B cell (primary cell): ENCODE results near the gene RNPEP. TPM values are rescaled to one million over a fixed set of nuclear protein-coding genes. Genes with fewer than 3 reads are reported as not detected.

Source experiments
- ATAC-seq: fragments of 200-7000 bp; cut with Tn5 transposase; one replicate; pipeline ENCODE4 v1.10.0; 2021; ENCODE audit warnings: low read depth, mild to moderate bottlenecking, moderate number of reproducible peaks, moderate library complexity
- CTCF ChIA-PET: fragments of 350-600 bp; sonication (Branson Sonifier 250); formaldehyde crosslinking; loops from one replicate; lab custom pipeline; 2021; ENCODE audit warnings: antibody characterized with exemption, inconsistent platforms; lab: Charles Lee
- POLR2A ChIA-PET: fragments of 350-600 bp; sonication (Branson Sonifier 250); formaldehyde crosslinking; loops from one replicate; lab custom pipeline; 2021; ENCODE audit warnings: antibody characterized with exemption; lab: Charles Lee
- DNase-seq: peaks from one replicate; pipeline ENCODE4 v3.0.0; 2013
- H2AFZ ChIP-seq: 2 replicates; pipeline ENCODE4 v1.6.1; 2012; ENCODE audit warnings: mild to moderate bottlenecking, low read depth, low read length; ENCODE audit not compliant: insufficient read depth, poor library complexity, severe bottlenecking
- H3K27ac ChIP-seq, 2 donors: 1 replicate in 1 of 2; 2 replicates in 1 of 2; pipeline ENCODE4 v1.5.1; 2012 to 2013; ENCODE audit warnings: low read length in 2 of 2, mild to moderate bottlenecking in 2 of 2, moderate library complexity in 1 of 2
- H3K27me3 ChIP-seq, 4 experiments: fragments of 200-600 bp in 1 of 4; sonication (generic) in 1 of 4; replicated peaks in 1 of 4; 1 replicate in 2 of 4; 2 replicates in 2 of 4; pipeline versions ENCODE4 v1.6.1 to v1.7.0; 2013 to 2016; ENCODE audit warnings: low read length in 3 of 4, mild to moderate bottlenecking in 2 of 4, mixed read lengths in 1 of 4, moderate library complexity in 1 of 4; ENCODE audit not compliant: insufficient read depth in 4 of 4, control insufficient read depth in 3 of 4; ENCODE audit errors: control extremely low read depth in 1 of 4
- H3K36me3 ChIP-seq, 2 experiments: replicated peaks in 1 of 2; 1 replicate in 1 of 2; 2 replicates in 1 of 2; pipeline versions ENCODE4 v1.6.1 to v1.7.1; 2013; ENCODE audit warnings: low read length in 1 of 2; ENCODE audit not compliant: insufficient read depth in 2 of 2, control insufficient read depth in 1 of 2; ENCODE audit errors: control extremely low read depth in 1 of 2, extremely low read depth in 1 of 2
- H3K4me1 ChIP-seq, 2 donors: fragments of 200-600 bp in 1 of 2; sonication (generic) in 1 of 2; 1 replicate in 1 of 2; 2 replicates in 1 of 2; pipeline versions ENCODE4 v1.5.1 to v1.6.1; 2013 to 2017; ENCODE audit warnings: low read length in 2 of 2; ENCODE audit not compliant: control insufficient read depth in 2 of 2, insufficient read depth in 2 of 2
- H3K4me2 ChIP-seq: replicated peaks from 2 replicates; pipeline ENCODE3; 2012; ENCODE audit warnings: mild to moderate bottlenecking, low read depth, low read length; ENCODE audit not compliant: poor library complexity, severe bottlenecking
- H3K4me3 ChIP-seq, 5 experiments: fragments of 200-600 bp in 1 of 5; sonication (generic) in 1 of 5; 1 replicate in 3 of 5; 2 replicates in 2 of 5; pipeline versions ENCODE4 v1.5.1 to v1.7.0; 2011 to 2016; ENCODE audit warnings: low read length in 4 of 5, mild to moderate bottlenecking in 4 of 5, low read depth in 2 of 5, control low read depth in 1 of 5, moderate library complexity in 1 of 5; ENCODE audit not compliant: insufficient read depth in 1 of 5; ENCODE audit errors: control extremely low read depth in 1 of 5, extremely low read depth in 1 of 5
- H3K79me2 ChIP-seq: fragments of 200-600 bp; sonication (generic); one replicate; pipeline ENCODE4 v1.6.0; 2016; ENCODE audit warnings: low read length; ENCODE audit not compliant: control insufficient read depth, insufficient read depth
- H3K9ac ChIP-seq: fragments of 200-600 bp; sonication (generic); 2 replicates; pipeline ENCODE4 v1.6.1; 2017; ENCODE audit warnings: mild to moderate bottlenecking, low read length, moderate library complexity
- H3K9me3 ChIP-seq, 3 donors: one replicate each; pipeline versions ENCODE4 v1.6.1 to v1.7.1; 2013; ENCODE audit warnings: low read length in 2 of 3; ENCODE audit not compliant: control insufficient read depth in 2 of 3, insufficient read depth in 1 of 3; ENCODE audit errors: control extremely low read depth in 1 of 3
- H4K20me1 ChIP-seq: 2 replicates; pipeline ENCODE4 v1.6.0; 2012; ENCODE audit warnings: mild to moderate bottlenecking, low read length; ENCODE audit not compliant: insufficient read depth, control insufficient read depth, poor library complexity, severe bottlenecking
- H3K27ac Mint-ChIP-seq: one replicate; pipeline ENCODE4 v1.8.0; 2021; ENCODE audit warnings: mixed read lengths
- H3K27me3 Mint-ChIP-seq: one replicate; pipeline ENCODE4 v1.8.0; 2021; ENCODE audit warnings: mixed read lengths
- H3K4me1 Mint-ChIP-seq: one replicate; pipeline ENCODE4 v1.8.0; 2021; ENCODE audit warnings: mixed read lengths
- H3K4me3 Mint-ChIP-seq: one replicate; pipeline ENCODE4 v1.8.0; 2021; ENCODE audit warnings: mixed read lengths
- H3K9me3 Mint-ChIP-seq: one replicate; pipeline ENCODE4 v1.8.0; 2022; ENCODE audit warnings: mixed read lengths; ENCODE audit not compliant: insufficient read depth
- EZH2 ChIP-seq: IDR thresholded peaks from 2 replicates; pipeline ENCODE4 v1.6.1; 2012; ENCODE audit warnings: borderline replicate concordance, low read depth, mild to moderate bottlenecking, moderate library complexity, low read length; ENCODE audit not compliant: insufficient read depth, poor library complexity, severe bottlenecking
- WGBS: methylation state at CpG from one replicate; pipeline ENCODE4 v1.1.5; 2013; ENCODE audit warnings: missing lambda C conversion rate; ENCODE audit not compliant: insufficient coverage; 5-methylcytosine and 5-hydroxymethylcytosine counted together
- intact Hi-C: fragments of 100-400 bp; cut with micrococcal nuclease; formaldehyde crosslinking; loops from one replicate; pipeline ENCODE4 v1.10.0; 2022
- polyA plus RNA-seq: library from polyadenylated mRNA; depleted of rRNA; stranded (reverse); fragments of >200 nt; gene quantifications from 2 replicates; pipeline ENCODE4 v1.2.3, GENCODE V29; 2012
- total RNA-seq, 2 donors: library from RNA; stranded (reverse); fragments of 120-200 nt in 1 of 2; gene quantifications; 1 replicate in 1 of 2; 2 replicates in 1 of 2; pipeline versions ENCODE4 v1.2.3 to v1.2.4, GENCODE V29; 2013 to 2022
- TF ChIP-seq, protein P1 (sequence below): fragments of 200-600 bp; IDR thresholded peaks from one replicate; pipeline ENCODE4 v1.8.0; 2022; ENCODE audit warnings: antibody characterized with exemption, mild to moderate bottlenecking

RNPEP gene
- total and polyA plus RNA-seq, 2 donors (not counting 1 experiment from before 2014, with no cell fraction given), result 28.9 to 42.9 TPM

- ATAC-seq (no peak), DNase-seq (no peak)
- H3K27ac ChIP-seq, result no peak overlapping the region
- Mint-ChIP-seq H3K4me3 (no peak overlapping the region), H3K27me3 (peaks cover 42% of the 10 kb centered on the region), H3K9me3 (no peaks in the 10 kb centered on the region), H3K4me1 (peaks cover 14% of the 10 kb centered on the region), H3K27ac (no peak overlapping the region)
- ChIA-PET POLR2A (interaction anchor here (0.7 kb wide), 1 partner anchor 34 kb away, joined by 3 read pairs; no protein-coding TSS in a partner anchor), CTCF (no interaction called here)
- no peaks in the 10 kb centered on the region for H4K20me1 ChIP-seq
- H3K4me2 ChIP-seq, result no peak overlapping the region
- H3K36me3 ChIP-seq, result no peaks in the 10 kb centered on the region
- peaks cover 12 to 13% of the 10 kb centered on the region in 2 donors for H3K4me1 ChIP-seq
- peaks cover 0 to 6% (median 0%) of the 10 kb centered on the region in 3 donors for H3K9me3 ChIP-seq
- no peak for TF ChIP-seq EZH2
- TF ChIP-seq, protein P1, sequence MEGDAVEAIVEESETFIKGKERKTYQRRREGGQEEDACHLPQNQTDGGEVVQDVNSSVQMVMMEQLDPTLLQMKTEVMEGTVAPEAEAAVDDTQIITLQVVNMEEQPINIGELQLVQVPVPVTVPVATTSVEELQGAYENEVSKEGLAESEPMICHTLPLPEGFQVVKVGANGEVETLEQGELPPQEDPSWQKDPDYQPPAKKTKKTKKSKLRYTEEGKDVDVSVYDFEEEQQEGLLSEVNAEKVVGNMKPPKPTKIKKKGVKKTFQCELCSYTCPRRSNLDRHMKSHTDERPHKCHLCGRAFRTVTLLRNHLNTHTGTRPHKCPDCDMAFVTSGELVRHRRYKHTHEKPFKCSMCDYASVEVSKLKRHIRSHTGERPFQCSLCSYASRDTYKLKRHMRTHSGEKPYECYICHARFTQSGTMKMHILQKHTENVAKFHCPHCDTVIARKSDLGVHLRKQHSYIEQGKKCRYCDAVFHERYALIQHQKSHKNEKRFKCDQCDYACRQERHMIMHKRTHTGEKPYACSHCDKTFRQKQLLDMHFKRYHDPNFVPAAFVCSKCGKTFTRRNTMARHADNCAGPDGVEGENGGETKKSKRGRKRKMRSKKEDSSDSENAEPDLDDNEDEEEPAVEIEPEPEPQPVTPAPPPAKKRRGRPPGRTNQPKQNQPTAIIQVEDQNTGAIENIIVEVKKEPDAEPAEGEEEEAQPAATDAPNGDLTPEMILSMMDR, result no peak
- H2AFZ ChIP-seq, result no peak overlapping the region
- peaks cover 0 to 31% (median 26%) of the 10 kb centered on the region in 4 experiments for H3K27me3 ChIP-seq
- no peak overlapping the region for H3K4me3 ChIP-seq
- H3K9ac ChIP-seq, result no peak overlapping the region
- intact Hi-C loops, result no loop called here
- no peaks in the 10 kb centered on the region for H3K79me2 ChIP-seq
These were observed 33.0 kb upstream of the RNPEP start for GRCh38 chr1:201949491-201949890.

- ATAC-seq (no peak), DNase-seq (peak; percentile 26)
- peak overlapping the region; percentile 72 to 98 (median 75) for H3K4me3 ChIP-seq
- Mint-ChIP-seq H3K27me3 (no peaks in the 10 kb centered on the region), H3K4me3 (peak overlapping the region; percentile 98), H3K27ac (peak overlapping the region; percentile 96), H3K9me3 (no peaks in the 10 kb centered on the region), H3K4me1 (peaks cover 26% of the 10 kb centered on the region)
- peak overlapping the region; percentile 95 for H3K9ac ChIP-seq
- peak overlapping the region; percentile 79 for H3K4me2 ChIP-seq
- TF ChIP-seq EZH2, result no peak
- TF ChIP-seq, protein P1, result no peak
- peak overlapping the region; percentile 73 to 89 for H3K27ac ChIP-seq
- no peaks in the 10 kb centered on the region for H3K27me3 ChIP-seq
- intact Hi-C loops, result loop anchor here (1.0 to 10.0 kb wide), 3 partner anchors 29 to 1910 kb away; partner anchors contain the start of gene SNRPE
- peaks cover 3 to 18% of the 10 kb centered on the region in 2 experiments for H3K36me3 ChIP-seq
- CTCF ChIA-PET, result interaction anchor here (0.7 to 1.5 kb wide), 3 partner anchors 18 to 119 kb away, joined by 3 to 4 read pairs (median 4); no protein-coding TSS in a partner anchor
- H3K79me2 ChIP-seq, result peaks cover 43% of the 10 kb centered on the region
- POLR2A ChIA-PET, result interaction anchor here (0.7 kb wide), 5 partner anchors 12 to 1326 kb away, joined by 3 to 7 read pairs (median 4); no protein-coding TSS in a partner anchor
- H4K20me1 ChIP-seq, result no peaks in the 10 kb centered on the region
- peak overlapping the region; percentile 94 for H2AFZ ChIP-seq
- no peaks in the 10 kb centered on the region for H3K9me3 ChIP-seq
- peaks cover 12 to 15% of the 10 kb centered on the region in 2 donors for H3K4me1 ChIP-seq
- 44% methylated on average over 14 of the region's 24 CpGs for WGBS
These were observed 28.0 kb upstream of the RNPEP start for GRCh38 chr1:201954263-201955008.
